GM21529 (cell line): ENCODE data around the gene CPXM1.
"Not testable (repeated sequence)": the region's sequence is repeated elsewhere in the genome, so short reads cannot be mapped to it uniquely, and the experiment has no call there.

Experiments used
- ATAC-seq: cut with Tn5 transposase; IDR thresholded peaks from one replicate; pipeline ENCODE4 v1.9.1; 2021; ENCODE audit not compliant: unreplicated experiment

The CPXM1 gene

GRCh38 chr20:2800521-2801285 is at the start of gene CPXM1:
Gene CPXM1, minus strand, starts transcription at chr20:2800627. Its CDS starts 55 bp downstream, at chr20:2800572.
- ATAC-seq, result peak; percentile 61

- no peak for ATAC-seq
Measured at GRCh38 chr20:2849529-2849928, 49.1 kb upstream of the CPXM1 start.

GRCh38 chr20:2847802-2848201 is 47.4 kb upstream of the CPXM1 start:
- ATAC-seq, result no peak

- ATAC-seq, result no peak
Measured at GRCh38 chr20:2846698-2847097, 46.3 kb upstream of the CPXM1 start.

- ATAC-seq, result no peak
Measured at GRCh38 chr20:2845607-2846006, 45.2 kb upstream of the CPXM1 start.

GRCh38 chr20:2840967-2841531 is 40.6 kb upstream of the CPXM1 start:
- peak; percentile 41 for ATAC-seq

GRCh38 chr20:2840138-2840966 is 39.9 kb upstream of the CPXM1 start, which contains the start of the genes PCED1A and VPS16:
Gene PCED1A, minus strand, starts transcription at chr20:2840655. Its CDS starts 743 bp downstream, at chr20:2839912.
Gene VPS16, plus strand, starts transcription at chr20:2840745. Its CDS starts 30 bp downstream, at chr20:2840775.
- peak; percentile 95 for ATAC-seq

GRCh38 chr20:2839732-2840137 is 39.3 kb upstream of the CPXM1 start:
- no peak for ATAC-seq

GRCh38 chr20:2838847-2839671 is 38.6 kb upstream of the CPXM1 start:
- no peak for ATAC-seq

- ATAC-seq, result no peak
Measured at GRCh38 chr20:2838170-2838797, 37.9 kb upstream of the CPXM1 start.

- no peak for ATAC-seq
Measured at GRCh38 chr20:2837221-2837960, 37.0 kb upstream of the CPXM1 start.

- no peak for ATAC-seq
Measured at GRCh38 chr20:2836035-2836434, 35.6 kb upstream of the CPXM1 start.

- ATAC-seq, result no peak
Measured at GRCh38 chr20:2835331-2835796, 34.9 kb upstream of the CPXM1 start.

GRCh38 chr20:2834401-2835110 is 34.1 kb upstream of the CPXM1 start:
- no peak for ATAC-seq

- ATAC-seq, result no peak
Measured at GRCh38 chr20:2833761-2834160, 33.3 kb upstream of the CPXM1 start.

GRCh38 chr20:2831206-2831605 is 30.8 kb upstream of the CPXM1 start:
- not testable (repeated sequence) for ATAC-seq

- no peak for ATAC-seq
Measured at GRCh38 chr20:2829376-2829775, 28.9 kb upstream of the CPXM1 start.

- ATAC-seq, result no peak
Measured at GRCh38 chr20:2826655-2827054, 26.2 kb upstream of the CPXM1 start.

GRCh38 chr20:2825761-2826160 is 25.3 kb upstream of the CPXM1 start:
- no peak for ATAC-seq
